Loucy (cell line): ENCODE data around the gene DCAF7.

Experiments used
- CTCF ChIP-seq: fragments of 200-600 bp; sonication (generic); conservative IDR thresholded peaks from 2 replicates; pipeline ENCODE4 v1.5.1; 2014; ENCODE audit warnings: mild to moderate bottlenecking, antibody characterized with exemption, low read length
- EZH2phosphoT487 ChIP-seq: fragments of 200-600 bp; IDR thresholded peaks from 2 replicates; pipeline ENCODE4 v1.6.1; 2018; ENCODE audit warnings: antibody characterized with exemption, mild to moderate bottlenecking, moderate library complexity, borderline replicate concordance

GRCh38 chr17:63623786-63624530 lies 73.7 kb downstream of the DCAF7 start:
- TF ChIP-seq CTCF (no peak), EZH2phosphoT487 (no peak)
